Suprapubic skin (tissue), 4 donors: ENCODE measurements around the gene METTL25. TPM values are rescaled to one million over a fixed set of nuclear protein-coding genes. Genes with fewer than 3 reads are reported as not detected.

Experiments used
- DNase-seq, 2 donors: peaks; one replicate each; pipeline ENCODE4 v3.0.0-alpha.2; 2019; ENCODE audit warnings: low spot score in 2 of 2
- H3K27ac ChIP-seq: fragments of 200-600 bp; sonication (generic); one replicate; pipeline ENCODE4 v1.5.1; 2019
- H3K27me3 ChIP-seq: fragments of 200-600 bp; sonication (generic); one replicate; pipeline ENCODE4 v1.5.1; 2019
- H3K36me3 ChIP-seq: fragments of 200-600 bp; sonication (generic); one replicate; pipeline ENCODE4 v1.5.1; 2019
- H3K4me1 ChIP-seq: fragments of 200-600 bp; sonication (generic); one replicate; pipeline ENCODE4 v1.5.1; 2019
- H3K4me3 ChIP-seq: fragments of 200-600 bp; sonication (generic); one replicate; pipeline ENCODE4 v1.5.1; 2019; ENCODE audit warnings: mild to moderate bottlenecking
- H3K9me3 ChIP-seq: fragments of 200-600 bp; sonication (generic); one replicate; pipeline ENCODE4 v1.5.1; 2019
- CTCF ChIP-seq, 2 donors: fragments of 200-600 bp in 1 of 2; fragments of 450-650 bp in 1 of 2; sonication (generic) in 1 of 2; IDR thresholded peaks; one replicate each; pipeline ENCODE4 v1.5.1; 2016 to 2019; ENCODE audit warnings: antibody characterized with exemption in 2 of 2, mild to moderate bottlenecking in 1 of 2, moderate library complexity in 1 of 2
- EP300 ChIP-seq: sonication (generic); formaldehyde crosslinking; IDR thresholded peaks from one replicate; pipeline ENCODE4 v1.6.1; 2017; ENCODE audit warnings: antibody characterized with exemption
- POLR2A ChIP-seq, 2 donors: fragments of 450-650 bp; IDR thresholded peaks; one replicate each; pipeline ENCODE4 v1.6.1; 2017; ENCODE audit warnings: antibody characterized with exemption in 2 of 2, mild to moderate bottlenecking in 2 of 2, moderate library complexity in 2 of 2
- POLR2AphosphoS5 ChIP-seq, 3 donors: sonication (generic); formaldehyde crosslinking; IDR thresholded peaks; one replicate each; pipeline ENCODE4 v1.6.1; 2017; ENCODE audit warnings: antibody characterized with exemption in 3 of 3
- WGBS: methylation state at CpG from one replicate; pipeline ENCODE4 v1.1.5; 2018; 5-methylcytosine and 5-hydroxymethylcytosine counted together
- total RNA-seq, 4 donors: library from RNA; depleted of rRNA; stranded (reverse); fragments of >200 nt; gene quantifications; one replicate each; pipeline ENCODE4 v1.1.0, GENCODE V29; 2016

METTL25 gene
- total RNA-seq, 4 donors from 2014 or later = 10.2 to 13.0 (median 11.6) TPM

GRCh38 chr12:82430541-82431145, 72.3 kb downstream of the METTL25 start:
- Histone ChIP-seq H3K4me3 (no peak overlapping the region), H3K36me3 (no peaks in the 10 kb centered on the region), H3K9me3 (no peaks in the 10 kb centered on the region), H3K27me3 (no peaks in the 10 kb centered on the region), H3K27ac (no peak overlapping the region), H3K4me1 (no peaks in the 10 kb centered on the region)
- no peak for TF ChIP-seq POLR2AphosphoS5 (IDR thresholded peaks at IDR 0.05)
- TF ChIP-seq EP300 = no peak
- TF ChIP-seq CTCF (IDR thresholded peaks at IDR 0.05) = no peak
- TF ChIP-seq POLR2A (IDR thresholded peaks at IDR 0.05) = no peak
- 52% methylated on average over 3 of the region's 3 CpGs for WGBS
- DNase-seq = no peak

- DNase-seq = no peak
- Histone ChIP-seq H3K27ac (no peak overlapping the region), H3K9me3 (no peaks in the 10 kb centered on the region), H3K27me3 (no peaks in the 10 kb centered on the region), H3K36me3 (no peaks in the 10 kb centered on the region), H3K4me1 (no peaks in the 10 kb centered on the region), H3K4me3 (no peak overlapping the region)
- TF ChIP-seq CTCF (IDR thresholded peaks at IDR 0.05) (no peak), EP300 (no peak), POLR2AphosphoS5 (IDR thresholded peaks at IDR 0.05) (no peak), POLR2A (IDR thresholded peaks at IDR 0.05) (no peak)
- WGBS = 76% methylated on average over 2 of the region's 2 CpGs
Observed at GRCh38 chr12:82434392-82434911, 76.1 kb downstream of the METTL25 start.

- 85% methylated on average over 1 of the region's 1 CpG for WGBS
- DNase-seq = no peak
- H3K4me1 ChIP-seq = no peaks in the 10 kb centered on the region
- H3K4me3 ChIP-seq = no peak overlapping the region
- TF ChIP-seq POLR2A (IDR thresholded peaks at IDR 0.05) (no peak), EP300 (no peak), POLR2AphosphoS5 (IDR thresholded peaks at IDR 0.05) (no peak), CTCF (IDR thresholded peaks at IDR 0.05) (no peak)
- no peaks in the 10 kb centered on the region for H3K27me3 ChIP-seq
- no peak overlapping the region for H3K27ac ChIP-seq
- H3K36me3 ChIP-seq = no peaks in the 10 kb centered on the region
- no peaks in the 10 kb centered on the region for H3K9me3 ChIP-seq
Observed at GRCh38 chr12:82436354-82436753, 78.0 kb downstream of the METTL25 start.

DNA sequence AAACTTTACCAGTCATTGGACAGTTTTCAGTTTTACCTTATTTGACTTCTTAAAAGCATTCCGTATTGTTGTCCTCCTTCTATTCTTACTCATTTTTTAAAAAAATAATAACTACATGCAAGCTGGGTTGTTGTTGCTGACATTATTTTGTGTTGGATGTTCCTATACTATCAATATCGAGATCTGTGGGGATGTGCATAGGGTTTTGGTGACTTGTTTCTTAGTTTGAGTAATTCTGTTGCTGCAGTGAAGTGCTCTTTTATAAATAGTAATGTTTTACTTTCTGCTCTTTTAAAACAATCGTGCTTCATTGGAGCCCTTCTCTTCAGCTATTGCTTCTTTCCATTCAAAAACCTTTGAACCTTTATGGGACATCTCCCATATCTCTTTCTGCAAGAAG, 79.4 kb downstream of the METTL25 start:
- Histone ChIP-seq H3K27me3 (no peaks in the 10 kb centered on the region), H3K4me3 (no peak overlapping the region), H3K27ac (no peak overlapping the region), H3K4me1 (no peaks in the 10 kb centered on the region), H3K36me3 (peaks cover 8% of the 10 kb centered on the region), H3K9me3 (no peaks in the 10 kb centered on the region)
- DNase-seq = no peak
- 92% methylated on average over 3 of the region's 3 CpGs for WGBS
- TF ChIP-seq POLR2A (IDR thresholded peaks at IDR 0.05) (no peak), POLR2AphosphoS5 (IDR thresholded peaks at IDR 0.05) (no peak), CTCF (IDR thresholded peaks at IDR 0.05) (no peak), EP300 (no peak)

GRCh38 chr12:82438356-82438755, 80.0 kb downstream of the METTL25 start:
- Histone ChIP-seq H3K27me3 (no peaks in the 10 kb centered on the region), H3K4me1 (no peaks in the 10 kb centered on the region), H3K4me3 (no peak overlapping the region), H3K9me3 (no peaks in the 10 kb centered on the region), H3K36me3 (peaks cover 8% of the 10 kb centered on the region), H3K27ac (no peak overlapping the region)
- 50% methylated on average over 4 of the region's 4 CpGs for WGBS
- no peak for DNase-seq
- TF ChIP-seq CTCF (IDR thresholded peaks at IDR 0.05) = no peak
